ENCODE results near the gene SMIM31.

The SMIM31 gene

GRCh38 chr4:164761746-164762275, 7.9 kb downstream of the SMIM31 start:
- TF ChIP-seq, protein P1, sequence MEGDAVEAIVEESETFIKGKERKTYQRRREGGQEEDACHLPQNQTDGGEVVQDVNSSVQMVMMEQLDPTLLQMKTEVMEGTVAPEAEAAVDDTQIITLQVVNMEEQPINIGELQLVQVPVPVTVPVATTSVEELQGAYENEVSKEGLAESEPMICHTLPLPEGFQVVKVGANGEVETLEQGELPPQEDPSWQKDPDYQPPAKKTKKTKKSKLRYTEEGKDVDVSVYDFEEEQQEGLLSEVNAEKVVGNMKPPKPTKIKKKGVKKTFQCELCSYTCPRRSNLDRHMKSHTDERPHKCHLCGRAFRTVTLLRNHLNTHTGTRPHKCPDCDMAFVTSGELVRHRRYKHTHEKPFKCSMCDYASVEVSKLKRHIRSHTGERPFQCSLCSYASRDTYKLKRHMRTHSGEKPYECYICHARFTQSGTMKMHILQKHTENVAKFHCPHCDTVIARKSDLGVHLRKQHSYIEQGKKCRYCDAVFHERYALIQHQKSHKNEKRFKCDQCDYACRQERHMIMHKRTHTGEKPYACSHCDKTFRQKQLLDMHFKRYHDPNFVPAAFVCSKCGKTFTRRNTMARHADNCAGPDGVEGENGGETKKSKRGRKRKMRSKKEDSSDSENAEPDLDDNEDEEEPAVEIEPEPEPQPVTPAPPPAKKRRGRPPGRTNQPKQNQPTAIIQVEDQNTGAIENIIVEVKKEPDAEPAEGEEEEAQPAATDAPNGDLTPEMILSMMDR (IDR thresholded peaks at IDR 0.05; ENCODE audit: control extremely low read depth, extremely low read depth, low read depth, missing control alignments): no peak
- DNase-seq (ENCODE audit: extremely low spot score): no peak
- POLR2A ChIA-PET: no interaction called here
- CTCF ChIA-PET: no interaction called here

DNA sequence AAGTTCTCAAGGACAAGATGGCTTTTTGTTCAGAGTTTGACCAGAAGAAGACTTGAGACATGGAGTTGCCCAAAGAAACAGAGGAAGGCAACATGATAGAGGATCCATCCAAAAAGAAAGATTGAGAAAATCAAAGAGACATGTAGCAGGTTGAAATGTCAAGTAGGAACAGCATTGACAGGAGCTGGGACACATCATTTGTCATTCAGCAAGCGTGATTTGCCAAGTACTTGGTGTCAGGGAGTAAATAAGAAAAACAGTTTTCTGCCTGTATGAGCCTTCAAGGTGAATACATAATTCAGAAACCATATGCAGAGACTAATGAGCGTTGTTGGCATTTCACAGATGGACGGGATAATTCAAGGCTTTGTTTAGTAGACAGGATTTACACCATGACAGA, 11.2 kb downstream of the SMIM31 start:
- ChIA-PET CTCF (no interaction called here), POLR2A (no interaction called here)
- DNase-seq (ENCODE audit: extremely low spot score): no peak
- TF ChIP-seq, protein P1 (IDR thresholded peaks at IDR 0.05; ENCODE audit: control extremely low read depth, extremely low read depth, low read depth, missing control alignments): no peak

- ChIA-PET CTCF (interaction anchor here (6.7 kb wide), 1 partner anchor 13 kb away, joined by 56 read pairs; no protein-coding TSS in a partner anchor), POLR2A (no interaction called here)
- TF ChIP-seq, protein P1 (IDR thresholded peaks at IDR 0.05; ENCODE audit: control extremely low read depth, extremely low read depth, low read depth, missing control alignments): no peak
- DNase-seq (ENCODE audit: extremely low spot score): no peak
Measured at GRCh38 chr4:164765833-164766232, 11.9 kb downstream of the SMIM31 start.

GRCh38 chr4:164768516-164768915, 14.6 kb downstream of the SMIM31 start:
- CTCF ChIA-PET: interaction anchor here (1.2 to 6.7 kb wide), 11 partner anchors 9 to 338 kb away, joined by 3 to 56 read pairs (median 7); no protein-coding TSS in a partner anchor
- TF ChIP-seq, protein P1 (IDR thresholded peaks at IDR 0.05; ENCODE audit: control extremely low read depth, extremely low read depth, low read depth, missing control alignments): peak; percentile 19
- POLR2A ChIA-PET: no interaction called here
- peak; percentile 13 for DNase-seq (ENCODE audit: extremely low spot score)

GRCh38 chr4:164770010-164770724, 16.2 kb downstream of the SMIM31 start:
- TF ChIP-seq, protein P1 (IDR thresholded peaks at IDR 0.05; ENCODE audit: control extremely low read depth, extremely low read depth, low read depth, missing control alignments): no peak
- CTCF ChIA-PET: interaction anchor here (0.9 to 6.7 kb wide), 6 partner anchors 8 to 336 kb away, joined by 3 to 56 read pairs (median 7); no protein-coding TSS in a partner anchor
- DNase-seq (ENCODE audit: extremely low spot score): no peak
- POLR2A ChIA-PET: no interaction called here

DNA sequence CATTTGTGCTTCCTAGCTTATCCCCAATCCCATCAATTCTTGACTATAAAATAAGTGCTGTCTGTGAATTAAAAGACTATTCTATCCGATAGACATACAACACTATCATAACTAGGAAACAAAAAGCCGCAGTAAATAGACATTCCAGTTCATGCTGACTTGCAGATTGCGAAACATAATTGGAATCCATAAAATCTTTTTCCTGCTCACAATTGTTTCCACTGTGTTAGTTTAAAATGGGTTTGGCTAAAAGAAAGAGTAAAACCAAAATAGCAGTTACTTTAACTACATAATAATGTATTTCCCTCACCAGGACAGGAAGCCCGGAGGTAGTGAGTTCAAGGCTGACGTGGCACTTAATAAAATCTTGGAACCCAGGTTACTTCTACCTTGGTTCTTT, 17.2 kb downstream of the SMIM31 start:
- ChIA-PET POLR2A (no interaction called here), CTCF (interaction anchor here (1.9 to 6.7 kb wide), 2 partner anchors 8 to 40 kb away, joined by 5 to 56 read pairs; no protein-coding TSS in a partner anchor)
- TF ChIP-seq, protein P1 (IDR thresholded peaks at IDR 0.05; ENCODE audit: control extremely low read depth, extremely low read depth, low read depth, missing control alignments): no peak
- no peak for DNase-seq (ENCODE audit: extremely low spot score)
